A673 (cell line): ENCODE measurements around the gene MAGIX.

Experiments
- EZH2 ChIP-seq: fragments of 200-600 bp; sonication (generic); IDR thresholded peaks from 2 replicates; pipeline ENCODE4 v1.6.1; 2017; ENCODE audit warnings: borderline replicate concordance, low read depth, mild to moderate bottlenecking, mixed read lengths, antibody characterized with exemption, low read length; ENCODE audit not compliant: poor library complexity, severe bottlenecking
- TF ChIP-seq, protein P1 (sequence below): fragments of 300-800, 200-600 bp; sonication (generic); conservative IDR thresholded peaks from 2 replicates; pipeline ENCODE4 v1.5.1; 2017; ENCODE audit warnings: low read depth, mild to moderate bottlenecking, antibody characterized with exemption, low read length, moderate library complexity, mixed read lengths

DNA sequence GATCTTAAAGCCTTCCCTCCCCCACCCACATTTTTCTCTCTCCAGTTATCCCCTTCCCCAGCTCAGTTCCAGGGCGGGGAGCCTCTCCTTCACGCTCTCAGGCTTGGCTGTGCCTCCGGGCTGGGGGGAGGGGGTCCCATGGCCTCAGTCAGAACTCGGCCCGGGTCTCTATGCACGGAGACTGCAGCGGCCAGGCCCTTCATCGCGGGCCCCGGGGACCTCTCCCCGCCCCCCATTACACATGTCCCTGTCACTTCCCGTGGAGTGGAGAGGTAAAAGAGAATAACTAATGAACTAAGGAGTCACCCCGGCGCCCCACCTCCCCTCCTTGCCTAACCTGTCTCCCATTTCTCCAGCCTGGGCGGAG lies 24.5 kb downstream of the MAGIX start:
- no peak for TF ChIP-seq EZH2
- TF ChIP-seq, protein P1, sequence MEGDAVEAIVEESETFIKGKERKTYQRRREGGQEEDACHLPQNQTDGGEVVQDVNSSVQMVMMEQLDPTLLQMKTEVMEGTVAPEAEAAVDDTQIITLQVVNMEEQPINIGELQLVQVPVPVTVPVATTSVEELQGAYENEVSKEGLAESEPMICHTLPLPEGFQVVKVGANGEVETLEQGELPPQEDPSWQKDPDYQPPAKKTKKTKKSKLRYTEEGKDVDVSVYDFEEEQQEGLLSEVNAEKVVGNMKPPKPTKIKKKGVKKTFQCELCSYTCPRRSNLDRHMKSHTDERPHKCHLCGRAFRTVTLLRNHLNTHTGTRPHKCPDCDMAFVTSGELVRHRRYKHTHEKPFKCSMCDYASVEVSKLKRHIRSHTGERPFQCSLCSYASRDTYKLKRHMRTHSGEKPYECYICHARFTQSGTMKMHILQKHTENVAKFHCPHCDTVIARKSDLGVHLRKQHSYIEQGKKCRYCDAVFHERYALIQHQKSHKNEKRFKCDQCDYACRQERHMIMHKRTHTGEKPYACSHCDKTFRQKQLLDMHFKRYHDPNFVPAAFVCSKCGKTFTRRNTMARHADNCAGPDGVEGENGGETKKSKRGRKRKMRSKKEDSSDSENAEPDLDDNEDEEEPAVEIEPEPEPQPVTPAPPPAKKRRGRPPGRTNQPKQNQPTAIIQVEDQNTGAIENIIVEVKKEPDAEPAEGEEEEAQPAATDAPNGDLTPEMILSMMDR: no peak
